Fibroblast of the aortic adventitia (primary cell): ENCODE results near the gene SARS1. TPM values are rescaled to one million over a fixed set of nuclear protein-coding genes. Genes with fewer than 3 reads are reported as not detected.

ENCODE experiments used
- DNase-seq: peaks from one replicate; pipeline ENCODE4 v3.0.0-alpha.2; 2010; ENCODE audit warnings: low read depth
- H3K4me3 ChIP-seq: 2 replicates; pipeline ENCODE4 v1.5.1; 2011; ENCODE audit warnings: low read depth, mild to moderate bottlenecking, control low read depth, low read length, moderate library complexity
- CTCF ChIP-seq: IDR thresholded peaks from 2 replicates; pipeline ENCODE4 v1.5.1; 2011; ENCODE audit warnings: mild to moderate bottlenecking, low read length, control low read depth, inconsistent platforms; ENCODE audit not compliant: insufficient read depth
- total RNA-seq: library from RNA; depleted of rRNA; stranded (reverse); fragments of >200 nt; gene quantifications from 2 replicates; pipeline ENCODE4 v1.2.3, GENCODE V29; 2012; ENCODE audit warnings: low replicate concordance

Gene SARS1
- total RNA-seq, 1 donor: 321 TPM

GRCh38 chr1:109266965-109267364 is 53.2 kb downstream of the SARS1 start:
- TF ChIP-seq CTCF: no peak
- peak; percentile 33 for DNase-seq
- H3K4me3 ChIP-seq: no peak overlapping the region

- no peak for TF ChIP-seq CTCF
- DNase-seq: no peak
- H3K4me3 ChIP-seq: no peak overlapping the region
These were observed 54.1 kb downstream of the SARS1 start for GRCh38 chr1:109267743-109268300.

GRCh38 chr1:109268431-109269211 is 54.9 kb downstream of the SARS1 start:
- DNase-seq: no peak
- no peak overlapping the region for H3K4me3 ChIP-seq
- TF ChIP-seq CTCF: no peak

- no peak for DNase-seq
- H3K4me3 ChIP-seq: no peak overlapping the region
- no peak for TF ChIP-seq CTCF
These were observed 55.7 kb downstream of the SARS1 start for GRCh38 chr1:109269212-109269980.

GRCh38 chr1:109269981-109270622 is 56.4 kb downstream of the SARS1 start:
- no peak overlapping the region for H3K4me3 ChIP-seq
- TF ChIP-seq CTCF: no peak
- DNase-seq: no peak

- no peak for TF ChIP-seq CTCF
- no peak for DNase-seq
- H3K4me3 ChIP-seq: no peak overlapping the region
These were observed 57.1 kb downstream of the SARS1 start for GRCh38 chr1:109270623-109271317.
